Gastrocnemius medialis (tissue), 4 donors: ENCODE data around the gene CTDSPL. TPM values are rescaled to one million over a fixed set of nuclear protein-coding genes. Genes with fewer than 3 reads are reported as not detected.

Experiments used
- ATAC-seq, 2 donors: fragments of 150-250 bp; one replicate each; pipeline ENCODE4 v1.9.1; 2016
- DNase-seq, 2 donors: peaks; one replicate each; pipeline ENCODE4 v3.0.0-alpha.2; 2019
- H3K27ac ChIP-seq, 4 donors: fragments of 200-600 bp; sonication (generic); 1 replicate in 1 of 4; 2 replicates in 3 of 4; pipeline ENCODE4 v1.5.1; 2016 to 2018; ENCODE audit warnings: mild to moderate bottlenecking in 2 of 4, moderate library complexity in 1 of 4
- H3K27me3 ChIP-seq, 3 donors: fragments of 200-600 bp; sonication (generic) in 2 of 3; 1 replicate in 1 of 3; 2 replicates in 2 of 3; pipeline versions ENCODE4 v1.5.1 to v1.6.0; 2016 to 2019; ENCODE audit warnings: mild to moderate bottlenecking in 1 of 3, moderate library complexity in 1 of 3
- H3K36me3 ChIP-seq, 2 donors: fragments of 200-600 bp; sonication (generic) in 1 of 2; one replicate each; pipeline ENCODE4 v1.5.1; 2017 to 2018
- H3K4me1 ChIP-seq, 2 donors: fragments of 200-600 bp; sonication (generic) in 1 of 2; one replicate each; pipeline ENCODE4 v1.5.1; 2016 to 2017; ENCODE audit warnings: mild to moderate bottlenecking in 2 of 2
- H3K4me3 ChIP-seq, 4 donors: fragments of 200-600 bp; sonication (generic) in 3 of 4; 1 replicate in 1 of 4; 2 replicates in 3 of 4; pipeline ENCODE4 v1.5.1; 2016 to 2019; ENCODE audit warnings: mild to moderate bottlenecking in 2 of 4
- H3K9me3 ChIP-seq, 3 donors: fragments of 200-600 bp; sonication (generic) in 2 of 3; 1 replicate in 1 of 3; 2 replicates in 2 of 3; pipeline ENCODE4 v1.5.1; 2016 to 2019
- CTCF ChIP-seq, 5 experiments: fragments of 450-650 bp in 3 of 5; fragments of 200-600 bp in 2 of 5; sonication (generic) in 2 of 5; IDR thresholded peaks in 4 of 5; conservative IDR thresholded peaks in 1 of 5; 1 replicate in 4 of 5; 2 replicates in 1 of 5; pipeline ENCODE4 v1.5.1; 2016 to 2019; ENCODE audit warnings: antibody characterized with exemption in 5 of 5, mild to moderate bottlenecking in 3 of 5, moderate library complexity in 3 of 5
- POLR2A ChIP-seq, 2 donors: fragments of 450-650 bp; IDR thresholded peaks; one replicate each; pipeline ENCODE4 v1.6.1; 2017; ENCODE audit warnings: antibody characterized with exemption in 2 of 2, mild to moderate bottlenecking in 2 of 2, moderate library complexity in 2 of 2
- in situ Hi-C, 4 donors: fragments of 200-750 bp; cut with MboI; loops; one replicate each; pipeline versions ENCODE4 v1.15.0 to v1.8.0; 2017; ENCODE audit warnings: low sequenced_read_pairs in 4 of 4
- intact Hi-C: fragments of 100-400 bp; cut with DNase I; formaldehyde crosslinking; loops from one replicate; pipeline ENCODE4 v1.15.1; 2023; ENCODE audit warnings: low total_unique reads
- total RNA-seq, 4 donors: library from RNA; depleted of rRNA; stranded (reverse); fragments of >200 nt; gene quantifications; one replicate each; pipeline versions ENCODE4 v1.1.0 to v1.2.3, GENCODE V29; 2016

Gene CTDSPL
- total RNA-seq, 4 donors from 2014 or later = 12.1 to 23.1 (median 14.6) TPM

GRCh38 chr3:37887062-37887461 is 25.4 kb downstream of the CTDSPL start:
- no peaks in the 10 kb centered on the region for H3K27me3 ChIP-seq
- H3K9me3 ChIP-seq = no peaks in the 10 kb centered on the region
- in situ Hi-C loops = no loop called here
- intact Hi-C loops = no loop called here
- no peak for ATAC-seq
- H3K4me3 ChIP-seq = no peak overlapping the region
- no peaks in the 10 kb centered on the region for H3K36me3 ChIP-seq
- peaks cover 23 to 42% of the 10 kb centered on the region in 2 donors for H3K4me1 ChIP-seq
- H3K27ac ChIP-seq = no peak overlapping the region
- TF ChIP-seq CTCF (IDR thresholded peaks at IDR 0.05 in 4 of 5, conservative IDR thresholded peaks at IDR 0.05 in 1 of 5) (no peak), POLR2A (IDR thresholded peaks at IDR 0.05) (no peak)
- DNase-seq = no peak

GRCh38 chr3:37887824-37888223 is 26.1 kb downstream of the CTDSPL start:
- Histone ChIP-seq H3K36me3 (no peaks in the 10 kb centered on the region), H3K4me1 (peaks cover 26 to 50% of the 10 kb centered on the region in 2 donors), H3K27ac (no peak overlapping the region), H3K27me3 (no peaks in the 10 kb centered on the region), H3K4me3 (no peak overlapping the region), H3K9me3 (no peaks in the 10 kb centered on the region)
- in situ Hi-C loops (no loop called here), intact Hi-C loops (no loop called here)
- DNase-seq = no peak
- TF ChIP-seq POLR2A (IDR thresholded peaks at IDR 0.05) (no peak), CTCF (IDR thresholded peaks at IDR 0.05 in 4 of 5, conservative IDR thresholded peaks at IDR 0.05 in 1 of 5) (no peak)
- no peak for ATAC-seq

GRCh38 chr3:37888421-37888820 is 26.7 kb downstream of the CTDSPL start:
- DNase-seq (no peak), ATAC-seq (no peak)
- Histone ChIP-seq H3K9me3 (no peaks in the 10 kb centered on the region), H3K27ac (no peak overlapping the region), H3K36me3 (no peaks in the 10 kb centered on the region), H3K4me1 (peaks cover 30 to 53% of the 10 kb centered on the region in 2 donors), H3K27me3 (no peaks in the 10 kb centered on the region), H3K4me3 (no peak overlapping the region)
- TF ChIP-seq CTCF (IDR thresholded peaks at IDR 0.05 in 4 of 5, conservative IDR thresholded peaks at IDR 0.05 in 1 of 5) = no peak
- no peak for TF ChIP-seq POLR2A (IDR thresholded peaks at IDR 0.05)
- in situ Hi-C loops = no loop called here
- intact Hi-C loops = no loop called here

- no peaks in the 10 kb centered on the region for H3K27me3 ChIP-seq
- no peak for TF ChIP-seq CTCF (IDR thresholded peaks at IDR 0.05 in 4 of 5, conservative IDR thresholded peaks at IDR 0.05 in 1 of 5)
- no peak for TF ChIP-seq POLR2A (IDR thresholded peaks at IDR 0.05)
- ATAC-seq (no peak), DNase-seq (no peak)
- H3K27ac ChIP-seq = peak overlapping the region in 3 of 4 donors; percentile 15 to 36 (median 28)
- in situ Hi-C loops (no loop called here), intact Hi-C loops (no loop called here)
- no peaks in the 10 kb centered on the region for H3K36me3 ChIP-seq
- H3K4me1 ChIP-seq = peaks cover 35 to 52% of the 10 kb centered on the region in 2 donors
- H3K4me3 ChIP-seq = no peak overlapping the region
- no peaks in the 10 kb centered on the region for H3K9me3 ChIP-seq
Measured at GRCh38 chr3:37890522-37890921, 28.8 kb downstream of the CTDSPL start.

GRCh38 chr3:37891227-37891626 is 29.5 kb downstream of the CTDSPL start:
- no peak for ATAC-seq
- H3K27ac ChIP-seq = peak overlapping the region; percentile 15 to 36 (median 28)
- H3K27me3 ChIP-seq = no peaks in the 10 kb centered on the region
- H3K36me3 ChIP-seq = no peaks in the 10 kb centered on the region
- DNase-seq = no peak
- intact Hi-C loops (no loop called here), in situ Hi-C loops (no loop called here)
- TF ChIP-seq POLR2A (IDR thresholded peaks at IDR 0.05) (no peak), CTCF (IDR thresholded peaks at IDR 0.05 in 4 of 5, conservative IDR thresholded peaks at IDR 0.05 in 1 of 5) (no peak)
- peaks cover 35 to 45% of the 10 kb centered on the region in 2 donors for H3K4me1 ChIP-seq
- H3K9me3 ChIP-seq = no peaks in the 10 kb centered on the region
- no peak overlapping the region for H3K4me3 ChIP-seq
